Measurements from ENCODE around the gene CDH16.

The CDH16 gene

DNA sequence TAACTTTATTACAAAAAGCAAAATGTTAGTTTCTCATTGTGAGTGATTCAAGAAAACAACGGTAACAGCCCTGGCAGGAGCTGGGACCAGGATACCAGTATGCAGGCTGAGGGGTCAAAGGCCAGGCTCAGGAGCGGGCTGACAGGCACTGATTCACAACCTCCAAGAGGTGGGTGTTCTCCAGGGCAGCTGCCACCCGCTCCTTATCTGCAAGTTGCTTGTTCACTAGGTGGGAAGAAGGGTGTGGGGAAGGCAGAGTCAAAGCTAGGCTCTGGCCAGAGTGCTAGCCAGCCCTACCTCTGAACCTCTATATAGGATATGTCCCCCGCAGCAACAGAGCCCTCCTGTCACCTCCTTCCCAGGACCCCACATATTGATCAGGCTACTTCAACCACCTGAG lies 13.4 kb upstream of the CDH16 start:
- TF ChIP-seq, protein P1, sequence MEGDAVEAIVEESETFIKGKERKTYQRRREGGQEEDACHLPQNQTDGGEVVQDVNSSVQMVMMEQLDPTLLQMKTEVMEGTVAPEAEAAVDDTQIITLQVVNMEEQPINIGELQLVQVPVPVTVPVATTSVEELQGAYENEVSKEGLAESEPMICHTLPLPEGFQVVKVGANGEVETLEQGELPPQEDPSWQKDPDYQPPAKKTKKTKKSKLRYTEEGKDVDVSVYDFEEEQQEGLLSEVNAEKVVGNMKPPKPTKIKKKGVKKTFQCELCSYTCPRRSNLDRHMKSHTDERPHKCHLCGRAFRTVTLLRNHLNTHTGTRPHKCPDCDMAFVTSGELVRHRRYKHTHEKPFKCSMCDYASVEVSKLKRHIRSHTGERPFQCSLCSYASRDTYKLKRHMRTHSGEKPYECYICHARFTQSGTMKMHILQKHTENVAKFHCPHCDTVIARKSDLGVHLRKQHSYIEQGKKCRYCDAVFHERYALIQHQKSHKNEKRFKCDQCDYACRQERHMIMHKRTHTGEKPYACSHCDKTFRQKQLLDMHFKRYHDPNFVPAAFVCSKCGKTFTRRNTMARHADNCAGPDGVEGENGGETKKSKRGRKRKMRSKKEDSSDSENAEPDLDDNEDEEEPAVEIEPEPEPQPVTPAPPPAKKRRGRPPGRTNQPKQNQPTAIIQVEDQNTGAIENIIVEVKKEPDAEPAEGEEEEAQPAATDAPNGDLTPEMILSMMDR (IDR thresholded peaks at IDR 0.05; ENCODE audit: insufficient read depth, low read length, missing control alignments) = no peak
- no peak for DNase-seq (ENCODE audit: low read depth, low spot score)
- ChIA-PET POLR2A (interaction anchor here (1.8 kb wide), 1 partner anchor 13 kb away, joined by 4 read pairs; no protein-coding TSS in a partner anchor), CTCF (interaction anchor here (1.1 to 2.8 kb wide), 3 partner anchors 38 to 253 kb away, joined by 3 to 24 read pairs (median 3); partner anchors contain the start of gene NAE1)
- no peak overlapping the region for H3K4me3 ChIP-seq (ENCODE audit: low read depth, low read length)

DNA sequence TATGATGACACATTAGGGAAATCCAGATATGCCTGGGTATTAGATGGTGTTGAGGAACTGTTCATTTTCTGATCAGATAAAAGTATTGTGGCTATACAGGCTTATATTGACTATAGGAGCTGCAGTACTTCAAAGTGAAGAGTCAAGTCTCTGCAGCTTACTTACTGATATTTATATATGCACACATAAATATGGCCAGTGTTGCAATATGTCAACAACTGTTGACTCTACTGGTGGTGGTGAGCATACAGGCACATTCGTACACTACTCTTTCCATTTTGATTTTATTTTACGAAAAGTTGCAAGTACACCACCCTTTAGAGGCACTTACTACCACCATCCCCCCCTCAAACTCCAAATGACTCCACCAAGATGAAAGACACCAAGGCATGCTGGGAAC lies 13.0 kb upstream of the CDH16 start:
- no peak for DNase-seq (ENCODE audit: low read depth, low spot score)
- ChIA-PET CTCF (interaction anchor here (1.1 to 2.8 kb wide), 3 partner anchors 37 to 254 kb away, joined by 3 to 24 read pairs (median 3); partner anchors contain the start of gene NAE1), POLR2A (interaction anchor here (1.8 kb wide), 1 partner anchor 14 kb away, joined by 4 read pairs; no protein-coding TSS in a partner anchor)
- TF ChIP-seq, protein P1 (IDR thresholded peaks at IDR 0.05; ENCODE audit: insufficient read depth, low read length, missing control alignments) = no peak
- H3K4me3 ChIP-seq (ENCODE audit: low read depth, low read length) = no peak overlapping the region

DNA sequence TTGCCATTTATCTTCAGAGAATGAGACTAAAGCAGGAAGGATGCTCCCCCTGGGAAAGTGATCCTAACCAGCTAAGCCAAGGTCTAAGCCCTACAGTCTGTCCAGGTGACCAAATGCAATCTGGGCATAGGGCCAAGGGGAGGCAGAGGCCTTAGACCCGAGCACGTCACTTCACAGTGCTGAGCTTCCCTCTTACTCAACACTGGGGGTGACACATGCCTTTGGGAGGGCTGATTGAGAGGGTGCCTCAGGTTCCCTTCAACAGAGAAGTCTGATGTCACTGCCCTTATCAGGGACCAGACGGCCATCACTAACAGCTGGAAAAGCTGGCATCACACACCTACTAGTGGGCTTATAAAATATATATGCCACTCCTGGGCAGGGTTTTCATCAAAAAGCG lies 11.5 kb upstream of the CDH16 start:
- ChIA-PET POLR2A (interaction anchor here (1.8 kb wide), 1 partner anchor 15 kb away, joined by 4 read pairs; no protein-coding TSS in a partner anchor), CTCF (interaction anchor here (1.0 to 2.8 kb wide), 3 partner anchors 21 to 36 kb away, joined by 4 to 24 read pairs (median 4); no protein-coding TSS in a partner anchor)
- no peak for DNase-seq (ENCODE audit: low read depth, low spot score)
- no peak overlapping the region for H3K4me3 ChIP-seq (ENCODE audit: low read depth, low read length)
- TF ChIP-seq, protein P1 (IDR thresholded peaks at IDR 0.05; ENCODE audit: insufficient read depth, low read length, missing control alignments) = no peak

DNA sequence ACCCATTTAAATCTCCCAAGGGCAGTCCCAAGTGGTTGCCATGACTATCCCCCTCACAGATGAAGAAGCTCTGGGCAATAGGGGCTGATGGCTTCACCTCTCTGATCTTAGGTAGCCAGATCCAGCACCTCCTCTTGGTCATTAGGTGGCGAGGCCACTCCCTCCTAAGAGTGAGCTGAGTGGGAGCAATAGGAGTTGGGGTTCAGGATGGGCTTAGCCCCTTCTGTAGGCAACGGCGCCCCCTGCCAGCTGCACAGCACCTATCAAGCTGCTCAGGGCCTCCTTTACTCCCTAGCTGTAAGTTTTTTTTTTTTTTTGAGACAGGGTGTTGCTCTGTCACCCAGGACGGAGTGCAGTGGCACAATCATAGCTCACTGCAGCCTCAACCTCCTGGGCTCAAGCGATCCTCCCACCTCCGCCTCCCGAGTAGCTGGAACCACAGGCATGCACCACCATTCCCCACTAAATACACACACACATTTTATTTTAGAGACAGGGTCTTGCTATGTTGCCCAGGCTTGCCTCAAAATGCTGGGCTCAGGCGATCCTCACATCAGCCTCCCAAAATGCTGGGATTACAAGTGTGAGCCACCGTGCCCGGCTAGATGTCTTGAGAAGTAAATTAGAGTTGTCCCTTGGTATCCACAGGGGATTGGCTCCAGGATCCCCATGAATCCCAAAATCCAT lies 10.2 kb upstream of the CDH16 start:
- ChIA-PET CTCF (interaction anchor here (1.0 to 15.4 kb wide), 5 partner anchors 14 to 172 kb away, joined by 3 to 350 read pairs (median 3); no protein-coding TSS in a partner anchor), POLR2A (interaction anchor here (0.9 to 1.0 kb wide), 2 partner anchors 30 to 34 kb away, joined by 3 to 4 read pairs; no protein-coding TSS in a partner anchor)
- DNase-seq (ENCODE audit: low read depth, low spot score) = no peak
- TF ChIP-seq, protein P1 (IDR thresholded peaks at IDR 0.05; ENCODE audit: insufficient read depth, low read length, missing control alignments) = peak; percentile 37
- H3K4me3 ChIP-seq (ENCODE audit: low read depth, low read length) = no peak overlapping the region

DNA sequence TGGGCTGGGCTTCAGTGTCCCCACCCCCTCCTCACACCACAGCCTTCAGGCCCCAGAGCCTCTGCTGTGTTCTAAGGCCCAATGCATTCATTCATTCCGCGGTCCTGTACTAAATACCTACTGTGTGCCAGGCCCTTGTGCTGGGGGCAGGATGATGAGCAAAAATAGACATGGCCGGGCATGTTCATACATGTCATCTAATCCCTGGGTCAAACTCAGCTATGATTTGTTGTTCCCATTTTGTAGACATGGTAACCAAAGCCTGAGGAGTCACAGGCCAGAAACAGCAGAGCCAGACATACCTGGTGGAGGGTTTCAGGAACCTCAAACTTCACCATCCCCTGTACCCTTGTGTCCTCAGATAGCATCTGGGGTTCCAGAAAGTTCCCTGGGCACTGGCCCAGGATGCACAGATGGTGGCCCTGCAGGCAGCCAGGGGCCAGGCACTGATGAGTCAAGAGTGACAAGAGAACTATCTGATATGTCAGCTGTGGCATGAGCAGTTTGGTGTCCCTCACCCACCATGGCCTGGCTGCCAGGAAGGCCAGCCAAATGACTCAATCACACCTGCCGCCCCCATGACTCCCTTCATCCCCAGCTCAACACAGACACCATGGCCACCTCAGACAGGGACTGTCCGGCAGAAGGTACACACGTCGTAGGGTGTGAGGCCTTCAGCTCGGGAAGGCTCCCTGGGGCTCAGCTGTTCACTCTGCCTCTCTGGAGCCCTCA lies 9.4 kb upstream of the CDH16 start:
- ChIA-PET CTCF (interaction anchor here (1.0 to 15.4 kb wide), 7 partner anchors 10 to 173 kb away, joined by 3 to 350 read pairs (median 3); partner anchors contain the start of gene CDH16), POLR2A (interaction anchor here (1.0 kb wide), 1 partner anchor 30 kb away, joined by 3 read pairs; no protein-coding TSS in a partner anchor)
- no peak for DNase-seq (ENCODE audit: low read depth, low spot score)
- TF ChIP-seq, protein P1 (IDR thresholded peaks at IDR 0.05; ENCODE audit: insufficient read depth, low read length, missing control alignments) = no peak
- no peak overlapping the region for H3K4me3 ChIP-seq (ENCODE audit: low read depth, low read length)

All from AG04449 (cell line).